Glomerular endothelial cell (primary cell): Measurements from ENCODE around the gene ABCG1. TPM values are rescaled to one million over a fixed set of nuclear protein-coding genes. Genes with fewer than 3 reads are reported as not detected.
"Not testable (repeated sequence)": the region's sequence is repeated elsewhere in the genome, so short reads cannot be mapped to it uniquely, and the experiment has no call there.

Experiments used
- DNase-seq: peaks from one replicate; pipeline ENCODE4 v3.0.0-alpha.2; 2011; ENCODE audit warnings: low read depth, low spot score; ENCODE audit errors: extremely low read depth
- total RNA-seq: library from RNA; depleted of rRNA; stranded (reverse); fragments of >200 nt; gene quantifications from 2 replicates; pipeline ENCODE4 v1.2.3, GENCODE V29; 2015

The ABCG1 gene
- total RNA-seq, result 29.5 and 66.0 TPM in 2 replicates

- no peak for DNase-seq
Measured at GRCh38 chr21:42218836-42219605, at the start of gene ABCG1. Gene ABCG1 (plus strand): TSS chr21:42219140. CDS start chr21:42219263, 123 bp downstream.

- no peak for DNase-seq
Measured at GRCh38 chr21:42169758-42170157, 49.2 kb upstream of the ABCG1 start.

GRCh38 chr21:42171091-42172053 lies 47.6 kb upstream of the ABCG1 start:
- DNase-seq, result no peak

- no peak for DNase-seq
Measured at GRCh38 chr21:42172596-42173483, 46.1 kb upstream of the ABCG1 start.

GRCh38 chr21:42174173-42174572 lies 44.8 kb upstream of the ABCG1 start:
- no peak for DNase-seq

GRCh38 chr21:42175110-42175710 lies 43.7 kb upstream of the ABCG1 start:
- DNase-seq, result no peak

- no peak for DNase-seq
Measured at GRCh38 chr21:42176859-42177258, 42.1 kb upstream of the ABCG1 start.

- no peak for DNase-seq
Measured at GRCh38 chr21:42179316-42179715, 39.6 kb upstream of the ABCG1 start.

GRCh38 chr21:42180001-42180400 lies 38.9 kb upstream of the ABCG1 start:
- DNase-seq, result not testable (repeated sequence)

GRCh38 chr21:42182713-42183371 lies 36.1 kb upstream of the ABCG1 start:
- DNase-seq, result no peak

- DNase-seq, result no peak
Measured at GRCh38 chr21:42183374-42184266, 35.3 kb upstream of the ABCG1 start.

- DNase-seq, result no peak
Measured at GRCh38 chr21:42186591-42186990, 32.3 kb upstream of the ABCG1 start.

GRCh38 chr21:42187976-42188653 lies 30.8 kb upstream of the ABCG1 start:
- no peak for DNase-seq

GRCh38 chr21:42188663-42189062 lies 30.3 kb upstream of the ABCG1 start:
- DNase-seq, result no peak

GRCh38 chr21:42189431-42189830 lies 29.5 kb upstream of the ABCG1 start:
- no peak for DNase-seq

GRCh38 chr21:42189860-42190485 lies 29.0 kb upstream of the ABCG1 start:
- DNase-seq, result no peak

GRCh38 chr21:42190486-42190863 lies 28.5 kb upstream of the ABCG1 start:
- no peak for DNase-seq

GRCh38 chr21:42191064-42191463 lies 27.9 kb upstream of the ABCG1 start:
- no peak for DNase-seq
